ENCODE data around the gene UCN2. TPM values are rescaled to one million over a fixed set of nuclear protein-coding genes. Genes with fewer than 3 reads are reported as not detected.

UCN2 gene
- total and polyA plus RNA-seq, 2 of the 4 experiments (the other 2 are of a cell fraction) = 0.54 to 2.7 TPM

- H2BK5ac ChIP-seq (ENCODE audit: low read depth, low read length, poor library complexity, severe bottlenecking) = peak overlapping the region; percentile 5
- no peak overlapping the region for H2BK120ac ChIP-seq (ENCODE audit: low read depth, low read length)
- no peak overlapping the region for H4K91ac ChIP-seq (ENCODE audit: insufficient read depth, low read depth, low read length)
- TF ChIP-seq MXI1 (IDR thresholded peaks at IDR 0.05; ENCODE audit: borderline replicate concordance, low read depth, low read length) (no peak), FOS (IDR thresholded peaks at IDR 0.05; ENCODE audit: low read depth, low read length) (no peak), BHLHE40 (IDR thresholded peaks at IDR 0.05; ENCODE audit: low read depth, low read length) (no peak), RFX5 (IDR thresholded peaks at IDR 0.05; ENCODE audit: low read depth, low read length) (no peak), SMC3 (IDR thresholded peaks at IDR 0.05; ENCODE audit: low read depth, low read length) (no peak), POLR2A (IDR thresholded peaks at IDR 0.05; ENCODE audit: low read depth, low read length) (no peak), MAFK (IDR thresholded peaks at IDR 0.05; ENCODE audit: low read depth, low read length) (no peak), MAZ (IDR thresholded peaks at IDR 0.05; ENCODE audit: borderline replicate concordance, low read depth, low read length) (no peak)
- TF ChIP-seq, protein P1, sequence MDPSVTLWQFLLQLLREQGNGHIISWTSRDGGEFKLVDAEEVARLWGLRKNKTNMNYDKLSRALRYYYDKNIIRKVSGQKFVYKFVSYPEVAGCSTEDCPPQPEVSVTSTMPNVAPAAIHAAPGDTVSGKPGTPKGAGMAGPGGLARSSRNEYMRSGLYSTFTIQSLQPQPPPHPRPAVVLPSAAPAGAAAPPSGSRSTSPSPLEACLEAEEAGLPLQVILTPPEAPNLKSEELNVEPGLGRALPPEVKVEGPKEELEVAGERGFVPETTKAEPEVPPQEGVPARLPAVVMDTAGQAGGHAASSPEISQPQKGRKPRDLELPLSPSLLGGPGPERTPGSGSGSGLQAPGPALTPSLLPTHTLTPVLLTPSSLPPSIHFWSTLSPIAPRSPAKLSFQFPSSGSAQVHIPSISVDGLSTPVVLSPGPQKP (IDR thresholded peaks at IDR 0.05; ENCODE audit: borderline replicate concordance, low read depth, low read length) = no peak
- no peak overlapping the region for H2AK5ac ChIP-seq (ENCODE audit: low read depth, low read length)
- dilution Hi-C loops (cut with HindIII; ENCODE audit: low sequenced_read_pairs, unreplicated experiment) = no loop called here
- ATAC-seq (ENCODE audit: low read depth) (no peak), DNase-seq (no peak)
- no peak overlapping the region for H3K14ac ChIP-seq (replicated peaks; ENCODE audit: low read depth, low read length)
- peaks cover 6% of the 10 kb centered on the region; the same call in 1 of the 2 replicates for H4K20me1 ChIP-seq (ENCODE audit: insufficient read depth, low read length)
- peak overlapping the region; percentile 43 for H2AFZ ChIP-seq (replicated peaks; ENCODE audit: low read length, poor library complexity)
- in situ Hi-C loops (cut with MboI; ENCODE audit: low sequenced_read_pairs) = no loop called here
- intact Hi-C loops (cut with micrococcal nuclease) = no loop called here
- H3K27ac ChIP-seq (ENCODE audit: insufficient read depth, low read length) = no peak overlapping the region
- H3K4ac ChIP-seq (ENCODE audit: low read depth, low read length) = no peak overlapping the region
- BruUV-seq (replicated peaks) = no TSS peak
- no peak overlapping the region for H3K23ac ChIP-seq (ENCODE audit: low read depth, low read length)
- H3K9me3 ChIP-seq (ENCODE audit: control insufficient read depth, insufficient read depth, low read length) = no peaks in the 10 kb centered on the region
- no peaks in the 10 kb centered on the region for H3K27me3 ChIP-seq (ENCODE audit: control insufficient read depth, insufficient read depth, low read length)
- H3K56ac ChIP-seq (ENCODE audit: extremely low read depth, insufficient read depth, low read length) = no peak overlapping the region
- H3K18ac ChIP-seq (ENCODE audit: low read depth, low read length) = no peak overlapping the region
- ChIA-PET POLR2A (ENCODE audit: unreplicated experiment) (no interaction called here), CTCF (no interaction called here)
- H2BK15ac ChIP-seq (ENCODE audit: low read depth, low read length) = no peak overlapping the region
- H2AK9ac ChIP-seq (replicated peaks; ENCODE audit: low read depth, low read length, poor library complexity) = no peak overlapping the region
- no peak overlapping the region for H4K5ac ChIP-seq (ENCODE audit: low read depth, low read length)
- H3K4me2 ChIP-seq (ENCODE audit: low read depth, low read length) = no peak overlapping the region
- no peak overlapping the region for H3K9ac ChIP-seq (ENCODE audit: low read depth, low read length)
- H3K79me1 ChIP-seq (ENCODE audit: low read depth in 1 of 2, low read length in 2 of 2) = peaks cover 4 to 26% of the 10 kb centered on the region in 2 experiments; a peak in 3 of 4 replicates
- peaks cover 74% of the 10 kb centered on the region for H3K36me3 ChIP-seq (ENCODE audit: control insufficient read depth, insufficient read depth, low read length)
- peaks cover 9% of the 10 kb centered on the region for H3K4me1 ChIP-seq (ENCODE audit: control insufficient read depth, insufficient read depth, low read length)
- no peak overlapping the region for H4K8ac ChIP-seq (ENCODE audit: low read depth in 2 of 2, low read length in 2 of 2)
- WGBS, 2 experiments (ENCODE audit: extremely low coverage in 2 of 2, insufficient read length in 1 of 2) = 80% methylated on average over 1 of the region's 10 CpGs; no CpG with 5 or more reads in 1 of the 2 experiments
- no peak overlapping the region for H2BK20ac ChIP-seq (ENCODE audit: low read depth, low read length)
- peaks cover 24% of the 10 kb centered on the region for H3K9me1 ChIP-seq (ENCODE audit: insufficient read depth, low read length)
- no peak overlapping the region for H3K4me3 ChIP-seq (ENCODE audit: insufficient read depth, low read depth, low read length)
Measured at GRCh38 chr3:48569400-48569799, 5.8 kb upstream of the UCN2 start.
